Measurements from ENCODE around the gene EPHA3. TPM values are rescaled to one million over a fixed set of nuclear protein-coding genes. Genes with fewer than 3 reads are reported as not detected.

The EPHA3 gene
- total and polyA plus RNA-seq, 10 of the 15 experiments (the other 5 are each of a cell fraction or from before 2014, with no cell fraction given): 0.03 to 39.0 (median 0.07) TPM; not detected in 4

DNA sequence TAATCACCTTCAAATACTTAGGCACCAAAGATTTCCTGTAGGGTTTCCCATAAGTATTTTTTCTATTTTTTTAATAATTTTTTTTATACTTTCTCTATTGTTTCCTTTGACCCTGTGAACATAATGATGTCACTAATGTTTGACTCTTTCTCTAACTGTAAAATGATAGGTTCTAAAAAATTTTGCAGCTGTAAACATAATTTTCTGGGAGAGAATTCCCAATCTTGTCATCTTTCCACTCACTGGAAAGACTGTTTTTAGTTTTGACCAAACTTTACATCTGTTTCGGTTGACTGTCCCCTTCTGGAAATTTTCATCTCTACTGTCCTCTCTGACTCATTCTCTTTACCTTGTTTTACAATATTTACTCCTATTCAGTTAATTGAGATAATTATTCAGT lies 5.5 kb upstream of the EPHA3 start:
- no peak for FAIRE-seq
- 93% methylated on average over 1 of the region's 1 CpG for WGBS (ENCODE audit: insufficient coverage, insufficient replicate concordance, low lambda C conversion rate, missing lambda C conversion rate)
- TF ChIP-seq TCF3 (IDR thresholded peaks at IDR 0.05; ENCODE audit: borderline replicate concordance, insufficient read depth, low read depth, low read length) (no peak), SREBF1 (IDR thresholded peaks at IDR 0.05; ENCODE audit: low read length) (no peak), SRF (IDR thresholded peaks at IDR 0.05; ENCODE audit: low read depth in 2 of 2, low read length in 2 of 2) (no peak), PML (IDR thresholded peaks at IDR 0.05; ENCODE audit: low read length) (no peak), FOXK2 (IDR thresholded peaks at IDR 0.05) (no peak), ZNF687 (IDR thresholded peaks at IDR 0.05) (no peak), KLF5 (IDR thresholded peaks at IDR 0.05; ENCODE audit: partially characterized antibody) (no peak), RAD21 (IDR thresholded peaks at IDR 0.05; ENCODE audit: insufficient read depth, low read depth, low read length) (no peak), ZNF207 (IDR thresholded peaks at IDR 0.05; ENCODE audit: borderline replicate concordance) (no peak), REST (IDR thresholded peaks at IDR 0.05; ENCODE audit: low read depth, low read length) (no peak)
- TF ChIP-seq, protein P1, sequence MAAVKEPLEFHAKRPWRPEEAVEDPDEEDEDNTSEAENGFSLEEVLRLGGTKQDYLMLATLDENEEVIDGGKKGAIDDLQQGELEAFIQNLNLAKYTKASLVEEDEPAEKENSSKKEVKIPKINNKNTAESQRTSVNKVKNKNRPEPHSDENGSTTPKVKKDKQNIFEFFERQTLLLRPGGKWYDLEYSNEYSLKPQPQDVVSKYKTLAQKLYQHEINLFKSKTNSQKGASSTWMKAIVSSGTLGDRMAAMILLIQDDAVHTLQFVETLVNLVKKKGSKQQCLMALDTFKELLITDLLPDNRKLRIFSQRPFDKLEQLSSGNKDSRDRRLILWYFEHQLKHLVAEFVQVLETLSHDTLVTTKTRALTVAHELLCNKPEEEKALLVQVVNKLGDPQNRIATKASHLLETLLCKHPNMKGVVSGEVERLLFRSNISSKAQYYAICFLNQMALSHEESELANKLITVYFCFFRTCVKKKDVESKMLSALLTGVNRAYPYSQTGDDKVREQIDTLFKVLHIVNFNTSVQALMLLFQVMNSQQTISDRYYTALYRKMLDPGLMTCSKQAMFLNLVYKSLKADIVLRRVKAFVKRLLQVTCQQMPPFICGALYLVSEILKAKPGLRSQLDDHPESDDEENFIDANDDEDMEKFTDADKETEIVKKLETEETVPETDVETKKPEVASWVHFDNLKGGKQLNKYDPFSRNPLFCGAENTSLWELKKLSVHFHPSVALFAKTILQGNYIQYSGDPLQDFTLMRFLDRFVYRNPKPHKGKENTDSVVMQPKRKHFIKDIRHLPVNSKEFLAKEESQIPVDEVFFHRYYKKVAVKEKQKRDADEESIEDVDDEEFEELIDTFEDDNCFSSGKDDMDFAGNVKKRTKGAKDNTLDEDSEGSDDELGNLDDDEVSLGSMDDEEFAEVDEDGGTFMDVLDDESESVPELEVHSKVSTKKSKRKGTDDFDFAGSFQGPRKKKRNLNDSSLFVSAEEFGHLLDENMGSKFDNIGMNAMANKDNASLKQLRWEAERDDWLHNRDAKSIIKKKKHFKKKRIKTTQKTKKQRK (IDR thresholded peaks at IDR 0.05; ENCODE audit: low read depth, low read length): no peak
- TF ChIP-seq, protein P2, sequence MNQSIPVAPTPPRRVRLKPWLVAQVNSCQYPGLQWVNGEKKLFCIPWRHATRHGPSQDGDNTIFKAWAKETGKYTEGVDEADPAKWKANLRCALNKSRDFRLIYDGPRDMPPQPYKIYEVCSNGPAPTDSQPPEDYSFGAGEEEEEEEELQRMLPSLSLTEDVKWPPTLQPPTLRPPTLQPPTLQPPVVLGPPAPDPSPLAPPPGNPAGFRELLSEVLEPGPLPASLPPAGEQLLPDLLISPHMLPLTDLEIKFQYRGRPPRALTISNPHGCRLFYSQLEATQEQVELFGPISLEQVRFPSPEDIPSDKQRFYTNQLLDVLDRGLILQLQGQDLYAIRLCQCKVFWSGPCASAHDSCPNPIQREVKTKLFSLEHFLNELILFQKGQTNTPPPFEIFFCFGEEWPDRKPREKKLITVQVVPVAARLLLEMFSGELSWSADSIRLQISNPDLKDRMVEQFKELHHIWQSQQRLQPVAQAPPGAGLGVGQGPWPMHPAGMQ (IDR thresholded peaks at IDR 0.05; ENCODE audit: borderline replicate concordance): no peak

More for the DNA sequence above, 5.5 kb upstream of the EPHA3 start:
- H2AFZ ChIP-seq (ENCODE audit: control insufficient read depth, low read depth, low read length): no peak overlapping the region
- DNase-seq (ENCODE audit: low read depth, low spot score): no peak
- CTCF ChIA-PET: interaction anchor here (1.5 kb wide), 1 partner anchor 41 kb away, joined by 3 read pairs; no protein-coding TSS in a partner anchor
- H3K36me3 ChIP-seq (ENCODE audit: control insufficient read depth in 2 of 2, insufficient read depth in 2 of 2, low read length in 1 of 2): no peaks in the 10 kb centered on the region
- no peak overlapping the region for H3K4me3 ChIP-seq
- no peaks in the 10 kb centered on the region for H3K27me3 ChIP-seq (replicated peaks in 1 of 2; ENCODE audit: control insufficient read depth in 2 of 2, insufficient read depth in 2 of 2, low read length in 1 of 2)
- H3K27ac ChIP-seq (ENCODE audit: control insufficient read depth, insufficient read depth): no peak overlapping the region
- ATAC-seq: no peak
- intact Hi-C loops (cut with micrococcal nuclease; ENCODE audit: unreplicated experiment) (loop anchor here (10.0 kb wide), 1 partner anchor 993 kb away; no protein-coding TSS in a partner anchor), in situ Hi-C loops (cut with MboI) (loop anchor here (5.0 kb wide), 1 partner anchor 895 kb away; no protein-coding TSS in a partner anchor)
- H3K9me3 ChIP-seq (replicated peaks; ENCODE audit: control insufficient read depth, insufficient read depth, low read length): no peaks in the 10 kb centered on the region
- H3K79me2 ChIP-seq (ENCODE audit: control insufficient read depth, insufficient read depth, low read length): no peaks in the 10 kb centered on the region
- RAD21 ChIA-PET (ENCODE audit: unreplicated experiment): interaction anchor here (1.4 kb wide), 1 partner anchor 990 kb away, joined by 3 read pairs; no protein-coding TSS in a partner anchor
- H3K4me1 ChIP-seq (ENCODE audit: control insufficient read depth, insufficient read depth, low read length): no peaks in the 10 kb centered on the region
- H3K4me2 ChIP-seq (ENCODE audit: control insufficient read depth, insufficient read depth): no peak overlapping the region
- POLR2A ChIA-PET: interaction anchor here (0.5 kb wide), 1 partner anchor 213 kb away, joined by 3 read pairs; no protein-coding TSS in a partner anchor
- no peaks in the 10 kb centered on the region for H4K20me1 ChIP-seq (ENCODE audit: control insufficient read depth, insufficient read depth)
- BruUV-seq (replicated peaks): no TSS peak
- SMC1A ChIA-PET (ENCODE audit: uncharacterized antibody, unreplicated experiment): no interaction called here
- H3K9ac ChIP-seq (ENCODE audit: control insufficient read depth, insufficient read depth, low read length): no peak overlapping the region

Data from GM12878 (cell line).